HepG2 (cell line): ENCODE data around the gene NEFH. TPM values are rescaled to one million over a fixed set of nuclear protein-coding genes. Genes with fewer than 3 reads are reported as not detected.

ENCODE experiments used
- ATAC-seq: fragments of 200-7000 bp; cut with Tn5 transposase; 3 replicates; pipeline ENCODE4 v1.9.1; 2020; ENCODE audit warnings: mild to moderate bottlenecking, moderate library complexity
- BruUV-seq: library from RNA; stranded (reverse); fragments of 400-500 nt; replicated peaks from 2 replicates; lab custom pipeline; 2021; lab: Mats Ljungman, UMichigan
- CTCF ChIA-PET: fragments of 300-600 bp; formaldehyde crosslinking; extraction: SDS; loops from one replicate; lab custom pipeline; 2021; ENCODE audit warnings: low total read pairs, inconsistent platforms, low intra/inter-chr PET ratio; lab: Yijun Ruan, JAX
- POLR2A ChIA-PET: fragments of 350-600 bp; sonication (Branson Sonifier 250); formaldehyde crosslinking; loops from one replicate; lab custom pipeline; 2020; ENCODE audit warnings: antibody characterized with exemption, inconsistent platforms; lab: Yijun Ruan, JAX
- DNase-seq: peaks from one replicate; pipeline ENCODE4 v3.0.0-alpha.2; 2015; ENCODE audit warnings: low spot score
- FAIRE-seq: peaks from 3 replicates; lab custom pipeline; 2011; peaks lifted over from hg19 to GRCh38; lab: Jason Lieb, UNC
- H2AFZ ChIP-seq: one replicate; pipeline ENCODE4 v1.6.1; 2011; ENCODE audit warnings: low read length, inconsistent platforms
- H3K27ac ChIP-seq: fragments of 300-600 bp; 3 replicates; pipeline ENCODE4 v1.8.0; 2011; ENCODE audit warnings: mixed run types, mild to moderate bottlenecking, mixed read lengths, low read length, inconsistent platforms; ENCODE audit not compliant: insufficient read depth; ENCODE audit errors: extremely low read length
- H3K27me3 ChIP-seq, 2 experiments: fragments of 200-600 bp in 1 of 2; 2 replicates in 1 of 2; 3 replicates in 1 of 2; pipeline versions ENCODE4 v1.6.0 to v1.8.0; 2011; ENCODE audit warnings: low read length in 2 of 2, mild to moderate bottlenecking in 2 of 2, moderate library complexity in 2 of 2, inconsistent platforms in 1 of 2; ENCODE audit not compliant: insufficient read depth in 2 of 2, control insufficient read depth in 1 of 2
- H3K36me3 ChIP-seq, 2 experiments: fragments of 200-600 bp in 1 of 2; replicated peaks in 1 of 2; 2 replicates in 1 of 2; 3 replicates in 1 of 2; pipeline versions ENCODE4 v1.5.1 to v1.8.0; 2011; ENCODE audit warnings: low read length in 2 of 2, inconsistent platforms in 1 of 2; ENCODE audit not compliant: insufficient read depth in 2 of 2, control insufficient read depth in 1 of 2
- H3K4me1 ChIP-seq: 2 replicates; pipeline ENCODE4 v1.5.1; 2012; ENCODE audit warnings: low read length, inconsistent platforms; ENCODE audit not compliant: insufficient read depth
- H3K4me2 ChIP-seq: 2 replicates; pipeline ENCODE4 v1.6.0; 2011; ENCODE audit warnings: low read depth, low read length, inconsistent platforms
- H3K4me3 ChIP-seq, 3 experiments: fragments of 200-600 bp in 1 of 3; sonication (generic), shearing (Covaris generic) in 1 of 3; replicated peaks in 1 of 3; 2 replicates each; pipeline ENCODE4 v1.5.1; 2011 to 2016; ENCODE audit warnings: low read length in 3 of 3, inconsistent platforms in 2 of 3, low read depth in 2 of 3, mild to moderate bottlenecking in 2 of 3, control low read depth in 1 of 3, mixed read lengths in 1 of 3; ENCODE audit not compliant: insufficient read depth in 1 of 3
- H3K79me2 ChIP-seq: one replicate; pipeline ENCODE4 v1.6.1; 2011; ENCODE audit warnings: low read length, inconsistent platforms; ENCODE audit not compliant: insufficient read depth
- H3K9ac ChIP-seq: 2 replicates; pipeline ENCODE4 v1.6.0; 2011; ENCODE audit warnings: mild to moderate bottlenecking, low read depth, low read length, inconsistent platforms; ENCODE audit not compliant: insufficient read depth
- H3K9me3 ChIP-seq: 2 replicates; pipeline ENCODE4 v1.5.1; 2012; ENCODE audit warnings: mild to moderate bottlenecking, low read length
- H4K20me1 ChIP-seq: 2 replicates; pipeline ENCODE4 v1.6.0; 2011; ENCODE audit warnings: inconsistent platforms, mild to moderate bottlenecking, low read length, moderate library complexity; ENCODE audit not compliant: insufficient read depth
- GPN1 ChIP-seq: sonication (generic); formaldehyde crosslinking; IDR thresholded peaks from 2 replicates; pipeline ENCODE4 v1.5.1; 2020; ENCODE audit warnings: missing genetic modification reagents, borderline replicate concordance
- KLF9 ChIP-seq: IDR thresholded peaks from 2 replicates; pipeline ENCODE4 v1.6.1; 2016; ENCODE audit warnings: low read depth
- MAF1 ChIP-seq: sonication (generic); formaldehyde crosslinking; IDR thresholded peaks from 2 replicates; pipeline ENCODE4 v1.5.0; 2020; ENCODE audit warnings: missing genetic modification reagents, borderline replicate concordance
- MAFF ChIP-seq: IDR thresholded peaks from 2 replicates; pipeline ENCODE4 v1.6.1; 2011; ENCODE audit warnings: low read depth, low read length, improper control_type of control experiment
- NCOA1 ChIP-seq: sonication (generic); formaldehyde crosslinking; IDR thresholded peaks from 2 replicates; pipeline ENCODE4 v1.9.0; 2021; ENCODE audit warnings: missing genetic modification reagents
- NR2F2 ChIP-seq: IDR thresholded peaks from 2 replicates; pipeline ENCODE4 v1.6.1; 2012; ENCODE audit warnings: low read depth, inconsistent platforms, borderline replicate concordance
- ZC3H4 ChIP-seq: sonication (generic); formaldehyde crosslinking; IDR thresholded peaks from 2 replicates; pipeline ENCODE4 v1.4.0; 2020; ENCODE audit warnings: missing genetic modification reagents, borderline replicate concordance
- ZKSCAN1 ChIP-seq: fragments of 150-350 bp; IDR thresholded peaks from 2 replicates; pipeline ENCODE4 v1.6.1; 2014; ENCODE audit warnings: low read length
- ZNF282 ChIP-seq: fragments of 450-650 bp; IDR thresholded peaks from 2 replicates; pipeline ENCODE4 v1.6.1; 2018; ENCODE audit not compliant: partially characterized antibody
- ZNF33A ChIP-seq: sonication (generic); formaldehyde crosslinking; IDR thresholded peaks from 2 replicates; pipeline ENCODE4 v1.5.1; 2020; ENCODE audit warnings: missing genetic modification reagents, mild to moderate bottlenecking, moderate library complexity, borderline replicate concordance
- ZSCAN9 ChIP-seq: IDR thresholded peaks from 2 replicates; pipeline ENCODE4 v1.6.1; 2016; ENCODE audit warnings: borderline replicate concordance
- WGBS: methylation state at CpG from one replicate; pipeline ENCODE4 v1.1.6; 2017; ENCODE audit warnings: low lambda C conversion rate; 5-methylcytosine and 5-hydroxymethylcytosine counted together
- in situ Hi-C: cut with HindIII; loops from 2 replicates; pipeline ENCODE4 v1.10.0; 2017; ENCODE audit warnings: low pct_unique_long_range_greater_than_20kb; ENCODE audit not compliant: extremely low pct_ligation_motif_present
- intact Hi-C: fragments of 100-400 bp; cut with micrococcal nuclease; formaldehyde crosslinking; loops from one replicate; pipeline ENCODE4 v1.10.0; 2022; ENCODE audit not compliant: unreplicated experiment
- polyA plus RNA-seq, 8 experiments: library from polyadenylated mRNA; depleted of rRNA in 3 of 8; stranded (reverse) in 7 of 8; unstranded in 1 of 8; fragments of >200 nt; fragmentation: Illumina TruSeq in 4 of 8; extraction: Trizol in 4 of 8; gene quantifications; 2 replicates each; pipeline versions ENCODE4 v1.2.1 to v1.2.3, GENCODE V29; 2011 to 2016; ENCODE audit warnings: low read depth in 4 of 8, missing spikeins in 1 of 8, mixed read lengths in 1 of 8; ENCODE audit not compliant: insufficient read depth in 1 of 8
- total RNA-seq, 5 experiments: library from RNA; depleted of rRNA; stranded (reverse); fragments of >200 nt; fragmentation: Illumina TruSeq; extraction: Trizol; gene quantifications; 2 replicates each; pipeline ENCODE4 v1.2.3, GENCODE V29; 2016; ENCODE audit warnings: low read depth in 1 of 5
- TF ChIP-seq, protein P1 (sequence below): sonication (generic); formaldehyde crosslinking; IDR thresholded peaks from 2 replicates; pipeline ENCODE4 v1.4.0; 2020; ENCODE audit warnings: mild to moderate bottlenecking, missing genetic modification reagents

Gene NEFH
- total and polyA plus RNA-seq, 2 of the 13 experiments (the other 11 are each of a cell fraction or from before 2014, with no cell fraction given), result not detected

DNA sequence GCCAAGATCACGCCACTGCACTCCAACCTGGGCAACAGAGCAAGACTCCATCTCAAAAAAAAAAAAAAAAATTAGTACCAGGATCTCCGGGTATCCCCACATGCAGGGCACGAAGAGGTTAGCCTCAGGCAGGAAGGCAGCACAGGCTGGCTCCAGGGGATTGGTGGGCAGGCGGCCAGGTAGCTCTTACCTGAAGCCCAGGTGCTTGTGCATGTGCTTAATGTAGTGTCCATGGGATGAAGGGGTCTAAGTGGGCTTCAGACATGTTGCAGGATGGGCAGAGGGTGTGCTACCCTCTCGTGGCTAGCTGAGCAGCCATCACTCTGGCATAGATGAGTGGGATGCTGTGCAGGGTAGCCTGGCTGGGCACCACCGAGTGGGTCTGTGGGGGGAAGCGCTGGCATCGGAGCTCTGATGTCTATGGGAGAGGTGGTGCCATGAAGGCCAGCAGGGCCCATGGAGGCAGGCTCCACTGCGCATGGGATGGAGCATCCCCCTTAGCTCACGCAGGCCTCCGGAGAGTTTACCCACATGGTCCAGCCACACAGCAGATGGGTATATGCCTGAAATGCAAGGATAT lies 30.6 kb upstream of the NEFH start:
- no peak overlapping the region for H3K4me3 ChIP-seq
- no peaks in the 10 kb centered on the region for H3K4me1 ChIP-seq
- no peak overlapping the region for H3K9ac ChIP-seq
- no peaks in the 10 kb centered on the region for H4K20me1 ChIP-seq
- CTCF ChIA-PET, result no interaction called here
- DNase-seq (no peak), FAIRE-seq (no peak), ATAC-seq (no peak)
- 4% methylated on average over 4 of the region's 11 CpGs for WGBS
- no peak overlapping the region for H3K27ac ChIP-seq
- H3K4me2 ChIP-seq, result no peak overlapping the region
- BruUV-seq, result no TSS peak
- intact Hi-C loops (no loop called here), in situ Hi-C loops (no loop called here)
- peaks cover 0 to 4% of the 10 kb centered on the region in 2 experiments; a peak in 1 of 5 replicates for H3K27me3 ChIP-seq
- H3K36me3 ChIP-seq, result no peaks in the 10 kb centered on the region
- no peak overlapping the region for H2AFZ ChIP-seq
- H3K79me2 ChIP-seq, result no peaks in the 10 kb centered on the region
- no peaks in the 10 kb centered on the region for H3K9me3 ChIP-seq
- POLR2A ChIA-PET, result no interaction called here
- TF ChIP-seq GPN1 (CRISPR knock-in tag), result no peak
- TF ChIP-seq ZNF33A (CRISPR knock-in tag), result no peak
- no peak for TF ChIP-seq ZNF282
- TF ChIP-seq, protein P1, sequence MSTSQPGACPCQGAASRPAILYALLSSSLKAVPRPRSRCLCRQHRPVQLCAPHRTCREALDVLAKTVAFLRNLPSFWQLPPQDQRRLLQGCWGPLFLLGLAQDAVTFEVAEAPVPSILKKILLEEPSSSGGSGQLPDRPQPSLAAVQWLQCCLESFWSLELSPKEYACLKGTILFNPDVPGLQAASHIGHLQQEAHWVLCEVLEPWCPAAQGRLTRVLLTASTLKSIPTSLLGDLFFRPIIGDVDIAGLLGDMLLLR, result no peak
- no peak for TF ChIP-seq NCOA1 (CRISPR knock-in tag)
- no peak for TF ChIP-seq ZSCAN9 (CRISPR knock-in tag)
- TF ChIP-seq ZKSCAN1, result no peak
- TF ChIP-seq MAF1 (CRISPR knock-in tag), result no peak
- no peak for TF ChIP-seq MAFF
- TF ChIP-seq NR2F2, result no peak
- no peak for TF ChIP-seq KLF9 (CRISPR knock-in tag)
- no peak for TF ChIP-seq ZC3H4 (CRISPR knock-in tag)
